Spinal cord (tissue), 10 donors: Measurements from ENCODE around the gene PCDHB14. TPM values are rescaled to one million over a fixed set of nuclear protein-coding genes. Genes with fewer than 3 reads are reported as not detected.
"Not testable (repeated sequence)": the region's sequence is repeated elsewhere in the genome, so short reads cannot be mapped to it uniquely, and the experiment has no call there.

Experiments
- DNase-seq, 6 donors: peaks; one replicate each; pipeline versions ENCODE4 v3.0.0 to v3.0.0-alpha.2; 2013 to 2015; ENCODE audit warnings: low spot score in 6 of 6, low read depth in 4 of 6
- H3K27ac ChIP-seq: one replicate; pipeline ENCODE4 v1.5.1; 2013; ENCODE audit warnings: low read depth, low read length, control low read depth
- H3K27me3 ChIP-seq: one replicate; pipeline ENCODE4 v1.6.1; 2013; ENCODE audit warnings: low read length; ENCODE audit not compliant: control insufficient read depth, insufficient read depth
- H3K36me3 ChIP-seq: one replicate; pipeline ENCODE4 v1.6.1; 2013; ENCODE audit warnings: low read length; ENCODE audit not compliant: control insufficient read depth, insufficient read depth
- H3K4me1 ChIP-seq: one replicate; pipeline ENCODE4 v1.6.1; 2013; ENCODE audit warnings: low read length; ENCODE audit not compliant: control insufficient read depth, insufficient read depth
- H3K4me3 ChIP-seq: one replicate; pipeline ENCODE4 v1.5.1; 2013; ENCODE audit warnings: low read depth, low read length, control low read depth
- H3K9me3 ChIP-seq: one replicate; pipeline ENCODE4 v1.6.1; 2013; ENCODE audit warnings: low read length; ENCODE audit not compliant: control insufficient read depth, insufficient read depth
- WGBS: methylation state at CpG from one replicate; pipeline ENCODE4 v1.1.5; 2013; ENCODE audit warnings: missing lambda C conversion rate; ENCODE audit not compliant: insufficient coverage; 5-methylcytosine and 5-hydroxymethylcytosine counted together
- polyA plus RNA-seq, 2 donors: library from polyadenylated mRNA; unstranded; fragments of 120-200 nt; gene quantifications; one replicate each; pipeline ENCODE4 v1.2.1, GENCODE V29; 2013; ENCODE audit not compliant: insufficient read length in 2 of 2
- total RNA-seq, 2 donors: library from RNA; depleted of rRNA in 1 of 2; stranded (reverse); fragments of 120-200 nt in 1 of 2; fragments of >200 nt in 1 of 2; gene quantifications; one replicate each; pipeline versions ENCODE4 v1.2.3 to v1.2.4, GENCODE V29; 2013 to 2014
- donor health status: healthy.

The PCDHB14 gene
- total and polyA plus RNA-seq, 4 donors, result 10.4 to 17.4 (median 13.6) TPM

DNA sequence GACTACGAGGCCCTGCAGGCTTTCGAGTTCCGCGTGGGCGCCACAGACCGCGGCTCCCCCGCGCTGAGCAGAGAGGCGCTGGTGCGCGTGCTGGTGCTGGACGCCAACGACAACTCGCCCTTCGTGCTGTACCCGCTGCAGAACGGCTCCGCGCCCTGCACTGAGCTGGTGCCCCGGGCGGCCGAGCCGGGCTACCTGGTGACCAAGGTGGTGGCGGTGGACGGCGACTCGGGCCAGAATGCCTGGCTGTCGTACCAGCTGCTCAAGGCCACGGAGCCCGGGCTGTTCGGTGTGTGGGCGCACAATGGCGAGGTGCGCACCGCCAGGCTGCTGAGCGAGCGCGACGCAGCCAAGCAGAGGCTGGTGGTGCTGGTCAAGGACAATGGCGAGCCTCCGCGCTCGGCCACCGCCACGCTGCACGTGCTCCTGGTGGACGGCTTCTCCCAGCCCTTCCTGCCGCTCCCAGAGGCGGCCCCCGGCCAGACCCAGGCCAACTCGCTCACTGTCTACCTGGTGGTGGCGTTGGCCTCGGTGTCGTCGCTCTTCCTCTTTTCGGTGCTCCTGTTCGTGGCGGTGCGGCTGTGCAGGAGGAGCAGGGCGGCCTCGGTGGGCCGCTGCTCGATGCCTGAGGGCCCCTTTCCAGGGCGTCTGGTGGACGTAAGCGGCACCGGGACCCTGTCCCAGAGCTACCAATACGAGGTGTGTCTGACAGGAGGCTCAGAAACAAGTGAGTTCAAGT, 38.9 kb upstream of the PCDHB14 start:
- H3K4me3 ChIP-seq, H3K27me3 ChIP-seq, H3K27ac ChIP-seq, H3K4me1 ChIP-seq, H3K9me3 ChIP-seq, DNase-seq, H3K36me3 ChIP-seq: not testable (repeated sequence)
- 22% methylated on average over 32 of the region's 69 CpGs for WGBS

DNA sequence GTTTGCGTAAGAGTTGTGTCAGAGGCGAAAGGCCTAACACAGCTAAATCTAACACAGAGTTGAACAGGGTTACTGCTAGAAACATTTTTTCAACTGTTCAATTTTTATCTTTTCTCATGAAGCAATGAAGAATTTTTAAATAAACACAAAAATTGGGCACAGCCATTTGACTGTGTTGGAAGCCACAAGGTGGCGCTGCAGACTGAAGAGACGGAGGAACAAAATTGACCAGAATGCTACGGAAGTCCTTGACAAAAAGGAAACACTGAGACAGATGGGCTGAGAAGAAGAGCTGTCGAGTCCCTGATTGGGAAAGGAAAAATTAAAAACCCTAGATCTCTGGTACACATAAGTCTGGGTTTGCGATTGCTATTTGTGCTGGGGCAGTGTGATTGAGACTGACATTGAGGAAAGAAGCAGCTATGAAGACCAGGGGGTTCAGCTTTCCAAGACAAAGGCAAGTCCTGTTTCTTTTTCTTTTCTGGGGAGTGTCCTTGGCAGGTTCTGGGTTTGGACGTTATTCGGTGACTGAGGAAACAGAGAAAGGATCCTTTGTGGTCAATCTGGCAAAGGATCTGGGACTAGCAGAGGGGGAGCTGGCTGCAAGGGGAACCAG, 36.1 kb upstream of the PCDHB14 start, which contains the start of gene PCDHB9:
Gene PCDHB9 (plus strand): TSS at position 265 of the 616 bp plus-strand sequence. CDS start 158 bp downstream, at position 423.
- no peak within 1 kb of the TSS for H3K27ac ChIP-seq
- no peaks in the 10 kb centered on the region for H3K36me3 ChIP-seq
- peak in 2 of 6 donors; percentile 39 to 50 for DNase-seq
- H3K27me3 ChIP-seq, result no peaks in the 10 kb centered on the region
- peaks cover 5% of the 10 kb centered on the region for H3K9me3 ChIP-seq
- WGBS, result 19% methylated on average over 6 of the region's 9 CpGs
- H3K4me1 ChIP-seq, result no peaks in the 10 kb centered on the region
- no peak within 1 kb of the TSS for H3K4me3 ChIP-seq

DNA sequence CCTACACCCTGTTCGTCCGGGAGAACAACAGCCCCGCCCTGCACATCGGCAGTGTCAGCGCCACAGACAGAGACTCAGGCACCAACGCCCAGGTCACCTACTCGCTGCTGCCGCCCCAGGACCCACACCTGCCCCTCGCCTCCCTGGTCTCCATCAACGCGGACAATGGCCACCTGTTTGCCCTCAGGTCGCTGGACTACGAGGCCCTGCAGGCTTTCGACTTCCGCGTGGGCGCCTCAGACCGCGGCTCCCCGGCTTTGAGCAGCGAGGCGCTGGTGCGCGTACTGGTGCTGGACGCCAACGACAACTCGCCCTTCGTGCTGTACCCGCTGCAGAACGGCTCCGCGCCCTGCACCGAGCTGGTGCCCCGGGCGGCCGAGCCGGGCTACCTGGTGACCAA, 34.5 kb upstream of the PCDHB14 start:
- H3K27me3 ChIP-seq, H3K36me3 ChIP-seq, H3K9me3 ChIP-seq, H3K4me1 ChIP-seq, H3K4me3 ChIP-seq, DNase-seq, H3K27ac ChIP-seq: not testable (repeated sequence)
- 26% methylated on average over 11 of the region's 37 CpGs for WGBS

DNA sequence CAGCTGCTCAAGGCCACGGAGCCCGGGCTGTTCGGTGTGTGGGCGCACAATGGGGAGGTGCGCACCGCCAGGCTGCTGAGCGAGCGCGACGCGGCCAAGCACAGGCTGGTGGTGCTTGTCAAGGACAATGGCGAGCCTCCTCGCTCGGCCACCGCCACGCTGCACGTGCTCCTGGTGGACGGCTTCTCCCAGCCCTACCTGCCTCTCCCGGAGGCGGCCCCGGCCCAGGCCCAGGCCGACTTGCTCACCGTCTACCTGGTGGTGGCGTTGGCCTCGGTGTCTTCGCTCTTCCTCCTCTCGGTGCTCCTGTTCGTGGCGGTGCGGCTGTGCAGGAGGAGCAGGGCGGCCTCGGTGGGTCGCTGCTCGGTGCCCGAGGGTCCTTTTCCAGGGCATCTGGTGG, 34.0 kb upstream of the PCDHB14 start:
- not testable (repeated sequence) for H3K9me3 ChIP-seq, H3K4me1 ChIP-seq, H3K36me3 ChIP-seq, H3K27me3 ChIP-seq, H3K4me3 ChIP-seq, H3K27ac ChIP-seq, DNase-seq
- WGBS, result 16% methylated on average over 16 of the region's 35 CpGs

DNA sequence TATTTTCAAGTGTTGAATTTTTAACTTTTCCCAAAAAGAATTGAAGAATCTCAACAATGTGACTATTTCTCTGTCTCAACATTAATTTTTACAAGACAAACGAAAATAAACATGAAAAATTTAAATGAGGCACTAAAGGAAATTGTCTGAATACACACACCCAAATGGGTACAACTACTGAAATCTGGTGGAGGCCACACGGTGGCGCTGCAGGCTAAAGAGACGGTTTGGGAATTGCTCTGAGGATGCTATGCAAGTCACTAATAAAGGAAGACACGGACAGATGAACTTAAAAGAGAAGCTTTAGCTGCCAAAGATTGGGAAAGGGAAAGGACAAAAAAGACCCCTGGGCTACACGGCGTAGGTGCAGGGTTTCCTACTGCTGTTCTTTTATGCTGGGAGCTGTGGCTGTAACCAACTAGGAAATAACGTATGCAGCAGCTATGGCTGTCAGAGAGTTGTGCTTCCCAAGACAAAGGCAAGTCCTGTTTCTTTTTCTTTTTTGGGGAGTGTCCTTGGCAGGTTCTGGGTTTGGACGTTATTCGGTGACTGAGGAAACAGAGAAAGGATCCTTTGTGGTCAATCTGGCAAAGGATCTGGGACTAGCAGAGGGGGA, 30.9 kb upstream of the PCDHB14 start, which contains the start of gene PCDHB10:
Gene PCDHB10 (plus strand): TSS at position 244 of the 616 bp plus-strand sequence. CDS start 200 bp downstream, at position 444.
- peak in 2 of 6 donors; percentile 63 to 72 for DNase-seq
- no peaks in the 10 kb centered on the region for H3K4me1 ChIP-seq
- H3K9me3 ChIP-seq, result peaks cover 9% of the 10 kb centered on the region
- under 1% methylated on average over 8 of the region's 10 CpGs for WGBS
- no peaks in the 10 kb centered on the region for H3K27me3 ChIP-seq
- no peaks in the 10 kb centered on the region for H3K36me3 ChIP-seq
- no peak within 1 kb of the TSS for H3K27ac ChIP-seq
- peak within 1 kb of the TSS; percentile 12 for H3K4me3 ChIP-seq

DNA sequence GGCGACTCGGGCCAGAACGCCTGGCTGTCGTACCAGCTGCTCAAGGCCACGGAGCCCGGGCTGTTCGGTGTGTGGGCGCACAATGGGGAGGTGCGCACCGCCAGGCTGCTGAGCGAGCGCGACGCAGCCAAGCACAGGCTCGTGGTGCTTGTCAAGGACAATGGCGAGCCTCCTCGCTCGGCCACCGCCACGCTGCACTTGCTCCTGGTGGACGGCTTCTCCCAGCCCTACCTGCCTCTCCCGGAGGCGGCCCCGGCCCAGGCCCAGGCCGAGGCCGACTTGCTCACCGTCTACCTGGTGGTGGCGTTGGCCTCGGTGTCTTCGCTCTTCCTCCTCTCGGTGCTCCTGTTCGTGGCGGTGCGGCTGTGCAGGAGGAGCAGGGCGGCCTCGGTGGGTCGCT, 28.8 kb upstream of the PCDHB14 start:
- not testable (repeated sequence) for DNase-seq, H3K4me3 ChIP-seq, H3K36me3 ChIP-seq, H3K27me3 ChIP-seq, H3K27ac ChIP-seq, H3K4me1 ChIP-seq
- WGBS, result 17% methylated on average over 13 of the region's 37 CpGs
- peaks cover 11% of the 10 kb centered on the region for H3K9me3 ChIP-seq

DNA sequence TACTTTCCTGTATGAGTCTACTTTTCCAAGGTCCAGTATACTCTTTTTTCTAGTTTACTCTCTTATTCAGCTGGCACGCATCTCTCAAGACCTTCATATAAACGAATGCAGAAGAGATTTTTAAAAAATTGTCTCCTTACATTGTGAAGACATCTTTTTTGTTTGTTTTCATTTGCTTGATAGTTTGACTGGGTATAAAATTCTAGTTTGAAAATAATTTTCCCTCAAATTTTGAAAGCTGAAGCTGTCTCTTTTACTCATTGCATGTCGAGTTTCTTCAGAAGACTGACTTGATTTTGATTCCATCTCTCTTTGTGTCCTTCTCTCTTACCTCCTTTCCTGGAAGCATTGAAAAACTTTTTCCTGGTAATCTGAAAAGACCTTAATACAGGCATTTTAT, 26.8 kb upstream of the PCDHB14 start:
- H3K4me1 ChIP-seq, result no peaks in the 10 kb centered on the region
- DNase-seq, result no peak
- no peaks in the 10 kb centered on the region for H3K36me3 ChIP-seq
- 29% methylated on average over 1 of the region's 3 CpGs for WGBS
- H3K27ac ChIP-seq, result no peak overlapping the region
- peaks cover 21% of the 10 kb centered on the region for H3K9me3 ChIP-seq
- H3K27me3 ChIP-seq, result no peaks in the 10 kb centered on the region
- no peak overlapping the region for H3K4me3 ChIP-seq

DNA sequence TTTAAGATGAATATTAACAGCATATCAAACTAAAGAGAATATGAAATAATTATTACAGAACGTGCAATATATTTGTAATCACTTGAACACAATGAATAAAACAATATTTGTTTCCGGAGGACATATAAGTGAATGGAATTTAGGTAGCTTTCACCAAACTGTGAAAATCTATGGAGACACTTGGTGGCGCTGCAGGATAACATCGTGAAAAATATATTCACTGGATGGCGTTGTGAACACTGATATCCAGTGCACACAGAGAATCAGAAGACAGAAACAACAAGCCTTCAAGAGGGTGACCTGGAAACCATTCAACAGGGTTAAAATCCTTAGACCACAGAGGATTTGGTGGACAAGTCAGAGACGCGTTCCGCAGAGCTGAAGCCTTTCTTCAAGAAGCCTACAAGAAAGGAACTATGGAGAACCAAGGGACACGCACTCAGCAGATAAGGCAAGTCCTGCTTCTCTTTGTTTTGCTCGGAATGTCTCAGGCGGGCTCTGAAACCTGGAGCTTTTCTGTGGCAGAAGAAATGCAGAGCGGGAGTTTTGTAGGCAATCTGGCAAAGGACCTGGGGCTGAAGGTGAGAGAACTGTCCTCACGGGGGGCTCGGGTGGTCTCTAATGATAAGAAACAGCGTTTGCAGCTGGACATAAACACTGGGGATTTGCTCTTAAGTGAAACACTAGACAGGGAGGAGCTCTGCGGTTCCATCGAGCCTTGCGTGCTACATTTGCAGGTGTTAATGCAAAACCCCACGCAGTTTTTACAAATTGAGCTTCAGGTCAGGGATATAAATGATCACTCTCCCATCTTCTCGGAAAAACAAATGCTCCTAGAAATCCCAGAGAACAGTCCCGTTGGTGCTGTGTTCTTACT, 23.5 kb upstream of the PCDHB14 start, which contains the start of gene PCDHB11:
Gene PCDHB11 (plus strand): TSS at position 269 of the 877 bp plus-strand sequence. CDS start 148 bp downstream, at position 417.
- H3K4me3 ChIP-seq, result no peak within 1 kb of the TSS
- DNase-seq, result peak in 2 of 6 donors; percentile 22 to 31

DNA sequence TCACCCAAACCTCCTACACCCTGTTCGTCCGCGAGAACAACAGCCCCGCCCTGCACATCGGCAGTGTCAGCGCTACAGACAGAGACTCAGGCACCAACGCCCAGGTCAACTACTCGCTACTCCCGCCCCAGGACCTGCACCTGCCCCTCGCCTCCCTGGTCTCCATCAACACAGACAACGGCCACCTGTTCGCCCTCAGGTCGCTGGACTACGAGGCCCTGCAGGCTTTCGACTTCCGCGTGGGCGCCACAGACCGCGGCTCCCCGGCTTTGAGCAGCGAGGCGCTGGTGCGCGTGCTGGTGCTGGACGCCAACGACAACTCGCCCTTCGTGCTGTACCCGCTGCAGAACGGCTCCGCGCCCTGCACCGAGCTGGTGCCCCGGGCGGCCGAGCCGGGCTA, 22.0 kb upstream of the PCDHB14 start:
- peaks cover 16% of the 10 kb centered on the region for H3K9me3 ChIP-seq
- not testable (repeated sequence) for H3K27me3 ChIP-seq, H3K27ac ChIP-seq, H3K4me3 ChIP-seq, H3K36me3 ChIP-seq, DNase-seq, H3K4me1 ChIP-seq
- 14% methylated on average over 10 of the region's 38 CpGs for WGBS

More for the DNA sequence above, 23.5 kb upstream of the PCDHB14 start, which contains the start of gene PCDHB11:
- no peaks in the 10 kb centered on the region for H3K36me3 ChIP-seq
- H3K27ac ChIP-seq, result no peak within 1 kb of the TSS
- H3K4me1 ChIP-seq, result no peaks in the 10 kb centered on the region
- H3K27me3 ChIP-seq, result no peaks in the 10 kb centered on the region
- H3K9me3 ChIP-seq, result peaks cover 19% of the 10 kb centered on the region
- 38% methylated on average over 14 of the region's 21 CpGs for WGBS
